HG02759 (cell line): Measurements from ENCODE around the gene DBNL.

ENCODE experiments used
- ATAC-seq: cut with Tn5 transposase; IDR thresholded peaks from one replicate; pipeline ENCODE4 v1.9.1; 2021; ENCODE audit warnings: mild to moderate bottlenecking, moderate library complexity; ENCODE audit not compliant: unreplicated experiment

Gene DBNL

GRCh38 chr7:44097064-44097932 lies 52.8 kb downstream of the DBNL start:
- peak; percentile 81 for ATAC-seq

GRCh38 chr7:44098092-44099068 lies 53.9 kb downstream of the DBNL start:
- no peak for ATAC-seq

GRCh38 chr7:44099669-44100068 lies 55.2 kb downstream of the DBNL start:
- ATAC-seq = no peak

- no peak for ATAC-seq
Observed at GRCh38 chr7:44100458-44101302, 56.2 kb downstream of the DBNL start.

- no peak for ATAC-seq
Observed at GRCh38 chr7:44101303-44101965, 56.9 kb downstream of the DBNL start.

GRCh38 chr7:44101966-44102845 lies 57.7 kb downstream of the DBNL start:
- ATAC-seq = no peak

- no peak for ATAC-seq
Observed at GRCh38 chr7:44102846-44103565, 58.5 kb downstream of the DBNL start.

- no peak for ATAC-seq
Observed at GRCh38 chr7:44103566-44103922, 59.0 kb downstream of the DBNL start.

- ATAC-seq = no peak
Observed at GRCh38 chr7:44103923-44104859, 59.7 kb downstream of the DBNL start, which contains the start of gene AEBP1. AEBP1 (plus strand) TSS chr7:44104345; CDS start chr7:44104666, 321 bp downstream.

GRCh38 chr7:44104860-44105771 lies 60.6 kb downstream of the DBNL start:
- no peak for ATAC-seq

GRCh38 chr7:44105832-44106231 lies 61.3 kb downstream of the DBNL start:
- no peak for ATAC-seq

- no peak for ATAC-seq
Observed at GRCh38 chr7:44106311-44107065, 62.0 kb downstream of the DBNL start.

GRCh38 chr7:44107116-44107960 lies 62.8 kb downstream of the DBNL start:
- no peak for ATAC-seq

GRCh38 chr7:44107961-44108767 lies 63.7 kb downstream of the DBNL start:
- no peak for ATAC-seq
